ENCODE results near the gene RBL2. TPM values are rescaled to one million over a fixed set of nuclear protein-coding genes. Genes with fewer than 3 reads are reported as not detected.

RBL2 gene, protein sequence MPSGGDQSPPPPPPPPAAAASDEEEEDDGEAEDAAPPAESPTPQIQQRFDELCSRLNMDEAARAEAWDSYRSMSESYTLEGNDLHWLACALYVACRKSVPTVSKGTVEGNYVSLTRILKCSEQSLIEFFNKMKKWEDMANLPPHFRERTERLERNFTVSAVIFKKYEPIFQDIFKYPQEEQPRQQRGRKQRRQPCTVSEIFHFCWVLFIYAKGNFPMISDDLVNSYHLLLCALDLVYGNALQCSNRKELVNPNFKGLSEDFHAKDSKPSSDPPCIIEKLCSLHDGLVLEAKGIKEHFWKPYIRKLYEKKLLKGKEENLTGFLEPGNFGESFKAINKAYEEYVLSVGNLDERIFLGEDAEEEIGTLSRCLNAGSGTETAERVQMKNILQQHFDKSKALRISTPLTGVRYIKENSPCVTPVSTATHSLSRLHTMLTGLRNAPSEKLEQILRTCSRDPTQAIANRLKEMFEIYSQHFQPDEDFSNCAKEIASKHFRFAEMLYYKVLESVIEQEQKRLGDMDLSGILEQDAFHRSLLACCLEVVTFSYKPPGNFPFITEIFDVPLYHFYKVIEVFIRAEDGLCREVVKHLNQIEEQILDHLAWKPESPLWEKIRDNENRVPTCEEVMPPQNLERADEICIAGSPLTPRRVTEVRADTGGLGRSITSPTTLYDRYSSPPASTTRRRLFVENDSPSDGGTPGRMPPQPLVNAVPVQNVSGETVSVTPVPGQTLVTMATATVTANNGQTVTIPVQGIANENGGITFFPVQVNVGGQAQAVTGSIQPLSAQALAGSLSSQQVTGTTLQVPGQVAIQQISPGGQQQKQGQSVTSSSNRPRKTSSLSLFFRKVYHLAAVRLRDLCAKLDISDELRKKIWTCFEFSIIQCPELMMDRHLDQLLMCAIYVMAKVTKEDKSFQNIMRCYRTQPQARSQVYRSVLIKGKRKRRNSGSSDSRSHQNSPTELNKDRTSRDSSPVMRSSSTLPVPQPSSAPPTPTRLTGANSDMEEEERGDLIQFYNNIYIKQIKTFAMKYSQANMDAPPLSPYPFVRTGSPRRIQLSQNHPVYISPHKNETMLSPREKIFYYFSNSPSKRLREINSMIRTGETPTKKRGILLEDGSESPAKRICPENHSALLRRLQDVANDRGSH
- total RNA-seq (2021) (33.9 to 38.4 TPM (median 34.1 TPM) in 3 replicates), Bru-seq, nascent RNA (percentile 81 among the genes with signal in this experiment)
- long read RNA-seq, experiment 1, full-length matches to known transcripts: 92 of 214 reads
- long read RNA-seq, experiment 1, partial matches to known transcripts: 27 of 214 reads
- long read RNA-seq, experiment 1, other reads (novel, unspliced or antisense): 95 of 214 reads
- long read RNA-seq, experiment 2, full-length matches to known transcripts: 2 of 19 reads
- long read RNA-seq, experiment 2, partial matches to known transcripts: 12 of 19 reads
- long read RNA-seq, experiment 2, other reads (novel, unspliced or antisense): 5 of 19 reads
- long read RNA-seq, experiment 3, partial matches to known transcripts: 1 of 1 reads
- long read RNA-seq, experiment 3, other reads (novel, unspliced or antisense): 0 of 1 reads

DNA sequence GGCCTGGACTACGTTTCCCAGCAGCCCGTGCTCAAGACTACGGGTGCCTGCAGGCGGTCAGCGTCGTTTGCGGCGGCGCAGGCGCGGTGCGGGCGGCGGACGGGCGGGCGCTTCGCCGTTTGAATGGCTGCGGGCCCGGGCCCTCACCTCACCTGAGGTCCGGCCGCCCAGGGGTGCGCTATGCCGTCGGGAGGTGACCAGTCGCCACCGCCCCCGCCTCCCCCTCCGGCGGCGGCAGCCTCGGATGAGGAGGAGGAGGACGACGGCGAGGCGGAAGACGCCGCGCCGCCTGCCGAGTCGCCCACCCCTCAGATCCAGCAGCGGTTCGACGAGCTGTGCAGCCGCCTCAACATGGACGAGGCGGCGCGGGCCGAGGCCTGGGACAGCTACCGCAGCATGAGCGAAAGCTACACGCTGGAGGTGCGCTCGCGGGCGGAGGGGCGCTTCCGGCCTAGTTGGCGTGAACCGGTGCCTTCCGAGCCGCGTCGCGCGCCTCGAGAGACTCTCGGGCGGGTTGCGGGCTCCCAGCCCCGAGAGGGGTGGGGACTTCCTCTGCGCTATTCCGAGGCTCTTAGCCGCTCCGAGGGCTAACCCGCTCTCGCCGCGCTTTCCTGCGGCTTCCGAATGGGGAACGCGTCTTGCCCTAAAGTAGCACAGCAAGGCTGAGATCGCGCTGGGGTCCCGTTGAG lies at the start of gene RBL2:
Gene RBL2, plus strand, starts transcription at position 95 of the 689 bp plus-strand sequence. Its CDS starts 86 bp downstream, at position 181.
- CTCF ChIA-PET: interaction anchor here (1.4 to 1.8 kb wide), 3 partner anchors 19 to 151 kb away, joined by 3 to 5 read pairs (median 4); no protein-coding TSS in a partner anchor
- peak; percentile 79 for DNase-seq (ENCODE audit: low spot score)
- H3K4me1 Mint-ChIP-seq: peaks cover 19% of the 10 kb centered on the region
- H3K27ac Mint-ChIP-seq: peak within 1 kb of the TSS; percentile 95
- POLR2A ChIA-PET: no interaction called here
- no peaks in the 10 kb centered on the region for H3K27me3 Mint-ChIP-seq (ENCODE audit: low read depth)
- peaks cover 18% of the 10 kb centered on the region for H3K9me3 Mint-ChIP-seq
- H3K36me3 Mint-ChIP-seq: peaks cover 4% of the 10 kb centered on the region; the same call in 1 of the 2 replicates
- peak within 1 kb of the TSS; percentile 95 for H3K4me3 Mint-ChIP-seq
- ATAC-seq: peak; percentile 78
- TF ChIP-seq SP1 (CRISPR knock-in tag; conservative IDR thresholded peaks at IDR 0.05) (0 out of 2 replicates have a peak, but pooled peaks have one; percentile 7), NR1H2 (CRISPR knock-in tag; IDR thresholded peaks at IDR 0.05) (no peak), FOXJ3 (CRISPR knock-in tag; IDR thresholded peaks at IDR 0.05; ENCODE audit: borderline replicate concordance) (no peak), ZNF317 (CRISPR knock-in tag; IDR thresholded peaks at IDR 0.05; ENCODE audit: borderline replicate concordance, low read depth) (no peak), NFE2L1 (CRISPR knock-in tag; IDR thresholded peaks at IDR 0.05) (no peak), ZNF232 (CRISPR knock-in tag; IDR thresholded peaks at IDR 0.05) (0 out of 2 replicates have a peak, but pooled peaks have one; percentile 35), JAZF1 (CRISPR knock-in tag; IDR thresholded peaks at IDR 0.05) (no peak), SMAD4 (CRISPR knock-in tag; IDR thresholded peaks at IDR 0.05) (0 out of 2 replicates have a peak, but pooled peaks have one; percentile 21), FOXP1 (CRISPR knock-in tag; IDR thresholded peaks at IDR 0.05; ENCODE audit: borderline replicate concordance) (peak; percentile 73), KAT7 (CRISPR knock-in tag; IDR thresholded peaks at IDR 0.05; ENCODE audit: borderline replicate concordance) (peak; percentile 75; the same call in 1 of the 2 replicates), NR3C1 (CRISPR knock-in tag; conservative IDR thresholded peaks at IDR 0.05; ENCODE audit: low read depth) (no peak), ZNF219 (CRISPR knock-in tag; IDR thresholded peaks at IDR 0.05; ENCODE audit: borderline replicate concordance) (0 out of 2 replicates have a peak, but pooled peaks have one; percentile 39), TEAD4 (CRISPR knock-in tag; IDR thresholded peaks at IDR 0.05) (0 out of 2 replicates have a peak, but pooled peaks have one; percentile 34), MYBL2 (CRISPR knock-in tag; IDR thresholded peaks at IDR 0.05) (0 out of 2 replicates have a peak, but pooled peaks have one; percentile 19)
- TF ChIP-seq, protein P1, sequence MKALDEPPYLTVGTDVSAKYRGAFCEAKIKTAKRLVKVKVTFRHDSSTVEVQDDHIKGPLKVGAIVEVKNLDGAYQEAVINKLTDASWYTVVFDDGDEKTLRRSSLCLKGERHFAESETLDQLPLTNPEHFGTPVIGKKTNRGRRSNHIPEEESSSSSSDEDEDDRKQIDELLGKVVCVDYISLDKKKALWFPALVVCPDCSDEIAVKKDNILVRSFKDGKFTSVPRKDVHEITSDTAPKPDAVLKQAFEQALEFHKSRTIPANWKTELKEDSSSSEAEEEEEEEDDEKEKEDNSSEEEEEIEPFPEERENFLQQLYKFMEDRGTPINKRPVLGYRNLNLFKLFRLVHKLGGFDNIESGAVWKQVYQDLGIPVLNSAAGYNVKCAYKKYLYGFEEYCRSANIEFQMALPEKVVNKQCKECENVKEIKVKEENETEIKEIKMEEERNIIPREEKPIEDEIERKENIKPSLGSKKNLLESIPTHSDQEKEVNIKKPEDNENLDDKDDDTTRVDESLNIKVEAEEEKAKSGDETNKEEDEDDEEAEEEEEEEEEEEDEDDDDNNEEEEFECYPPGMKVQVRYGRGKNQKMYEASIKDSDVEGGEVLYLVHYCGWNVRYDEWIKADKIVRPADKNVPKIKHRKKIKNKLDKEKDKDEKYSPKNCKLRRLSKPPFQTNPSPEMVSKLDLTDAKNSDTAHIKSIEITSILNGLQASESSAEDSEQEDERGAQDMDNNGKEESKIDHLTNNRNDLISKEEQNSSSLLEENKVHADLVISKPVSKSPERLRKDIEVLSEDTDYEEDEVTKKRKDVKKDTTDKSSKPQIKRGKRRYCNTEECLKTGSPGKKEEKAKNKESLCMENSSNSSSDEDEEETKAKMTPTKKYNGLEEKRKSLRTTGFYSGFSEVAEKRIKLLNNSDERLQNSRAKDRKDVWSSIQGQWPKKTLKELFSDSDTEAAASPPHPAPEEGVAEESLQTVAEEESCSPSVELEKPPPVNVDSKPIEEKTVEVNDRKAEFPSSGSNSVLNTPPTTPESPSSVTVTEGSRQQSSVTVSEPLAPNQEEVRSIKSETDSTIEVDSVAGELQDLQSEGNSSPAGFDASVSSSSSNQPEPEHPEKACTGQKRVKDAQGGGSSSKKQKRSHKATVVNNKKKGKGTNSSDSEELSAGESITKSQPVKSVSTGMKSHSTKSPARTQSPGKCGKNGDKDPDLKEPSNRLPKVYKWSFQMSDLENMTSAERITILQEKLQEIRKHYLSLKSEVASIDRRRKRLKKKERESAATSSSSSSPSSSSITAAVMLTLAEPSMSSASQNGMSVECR (CRISPR knock-in tag; IDR thresholded peaks at IDR 0.05; ENCODE audit: borderline replicate concordance): peak; percentile 85
- TF ChIP-seq, protein P2, sequence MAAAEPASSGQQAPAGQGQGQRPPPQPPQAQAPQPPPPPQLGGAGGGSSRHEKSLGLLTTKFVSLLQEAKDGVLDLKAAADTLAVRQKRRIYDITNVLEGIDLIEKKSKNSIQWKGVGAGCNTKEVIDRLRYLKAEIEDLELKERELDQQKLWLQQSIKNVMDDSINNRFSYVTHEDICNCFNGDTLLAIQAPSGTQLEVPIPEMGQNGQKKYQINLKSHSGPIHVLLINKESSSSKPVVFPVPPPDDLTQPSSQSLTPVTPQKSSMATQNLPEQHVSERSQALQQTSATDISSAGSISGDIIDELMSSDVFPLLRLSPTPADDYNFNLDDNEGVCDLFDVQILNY (CRISPR knock-in tag; IDR thresholded peaks at IDR 0.05): 0 out of 2 replicates have a peak, but pooled peaks have one; percentile 42
- TF ChIP-seq, protein P3, sequence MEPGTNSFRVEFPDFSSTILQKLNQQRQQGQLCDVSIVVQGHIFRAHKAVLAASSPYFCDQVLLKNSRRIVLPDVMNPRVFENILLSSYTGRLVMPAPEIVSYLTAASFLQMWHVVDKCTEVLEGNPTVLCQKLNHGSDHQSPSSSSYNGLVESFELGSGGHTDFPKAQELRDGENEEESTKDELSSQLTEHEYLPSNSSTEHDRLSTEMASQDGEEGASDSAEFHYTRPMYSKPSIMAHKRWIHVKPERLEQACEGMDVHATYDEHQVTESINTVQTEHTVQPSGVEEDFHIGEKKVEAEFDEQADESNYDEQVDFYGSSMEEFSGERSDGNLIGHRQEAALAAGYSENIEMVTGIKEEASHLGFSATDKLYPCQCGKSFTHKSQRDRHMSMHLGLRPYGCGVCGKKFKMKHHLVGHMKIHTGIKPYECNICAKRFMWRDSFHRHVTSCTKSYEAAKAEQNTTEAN (CRISPR knock-in tag; IDR thresholded peaks at IDR 0.05): no peak; the same call in 1 of the 2 replicates
- TF ChIP-seq, protein P4, sequence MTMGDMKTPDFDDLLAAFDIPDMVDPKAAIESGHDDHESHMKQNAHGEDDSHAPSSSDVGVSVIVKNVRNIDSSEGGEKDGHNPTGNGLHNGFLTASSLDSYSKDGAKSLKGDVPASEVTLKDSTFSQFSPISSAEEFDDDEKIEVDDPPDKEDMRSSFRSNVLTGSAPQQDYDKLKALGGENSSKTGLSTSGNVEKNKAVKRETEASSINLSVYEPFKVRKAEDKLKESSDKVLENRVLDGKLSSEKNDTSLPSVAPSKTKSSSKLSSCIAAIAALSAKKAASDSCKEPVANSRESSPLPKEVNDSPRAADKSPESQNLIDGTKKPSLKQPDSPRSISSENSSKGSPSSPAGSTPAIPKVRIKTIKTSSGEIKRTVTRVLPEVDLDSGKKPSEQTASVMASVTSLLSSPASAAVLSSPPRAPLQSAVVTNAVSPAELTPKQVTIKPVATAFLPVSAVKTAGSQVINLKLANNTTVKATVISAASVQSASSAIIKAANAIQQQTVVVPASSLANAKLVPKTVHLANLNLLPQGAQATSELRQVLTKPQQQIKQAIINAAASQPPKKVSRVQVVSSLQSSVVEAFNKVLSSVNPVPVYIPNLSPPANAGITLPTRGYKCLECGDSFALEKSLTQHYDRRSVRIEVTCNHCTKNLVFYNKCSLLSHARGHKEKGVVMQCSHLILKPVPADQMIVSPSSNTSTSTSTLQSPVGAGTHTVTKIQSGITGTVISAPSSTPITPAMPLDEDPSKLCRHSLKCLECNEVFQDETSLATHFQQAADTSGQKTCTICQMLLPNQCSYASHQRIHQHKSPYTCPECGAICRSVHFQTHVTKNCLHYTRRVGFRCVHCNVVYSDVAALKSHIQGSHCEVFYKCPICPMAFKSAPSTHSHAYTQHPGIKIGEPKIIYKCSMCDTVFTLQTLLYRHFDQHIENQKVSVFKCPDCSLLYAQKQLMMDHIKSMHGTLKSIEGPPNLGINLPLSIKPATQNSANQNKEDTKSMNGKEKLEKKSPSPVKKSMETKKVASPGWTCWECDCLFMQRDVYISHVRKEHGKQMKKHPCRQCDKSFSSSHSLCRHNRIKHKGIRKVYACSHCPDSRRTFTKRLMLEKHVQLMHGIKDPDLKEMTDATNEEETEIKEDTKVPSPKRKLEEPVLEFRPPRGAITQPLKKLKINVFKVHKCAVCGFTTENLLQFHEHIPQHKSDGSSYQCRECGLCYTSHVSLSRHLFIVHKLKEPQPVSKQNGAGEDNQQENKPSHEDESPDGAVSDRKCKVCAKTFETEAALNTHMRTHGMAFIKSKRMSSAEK (CRISPR knock-in tag; IDR thresholded peaks at IDR 0.05; ENCODE audit: borderline replicate concordance): no peak
